Measurements from ENCODE around the gene PPCDC.

DNA sequence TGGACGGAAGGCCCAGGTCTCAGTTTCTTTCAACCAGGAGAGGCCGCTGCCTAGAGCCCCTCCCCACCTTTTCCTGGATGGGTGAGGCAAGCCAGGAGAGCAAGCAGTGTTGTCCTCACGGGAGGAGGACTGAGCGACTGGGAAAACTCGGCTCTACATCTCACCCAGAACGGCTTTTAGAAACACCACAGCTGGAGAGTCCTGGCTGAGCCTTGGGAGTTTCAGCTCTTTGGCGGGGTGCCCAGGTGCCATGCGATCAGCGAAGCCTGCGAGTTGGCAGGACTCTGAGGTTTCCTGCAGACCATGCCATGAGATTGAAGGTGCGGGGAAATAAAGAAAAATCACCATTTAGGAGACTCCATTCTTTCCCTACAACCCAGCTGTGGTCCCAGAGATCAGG, 26.0 kb downstream of the PPCDC start:
- TF ChIP-seq CTCF (IDR thresholded peaks at IDR 0.05 in 2 of 3, conservative IDR thresholded peaks at IDR 0.05 in 1 of 3; ENCODE audit: borderline replicate concordance in 1 of 3, insufficient read depth in 1 of 3, low read depth in 2 of 3, low read length in 2 of 3) = no peak
- no peak for TF ChIP-seq POLR2A (IDR thresholded peaks at IDR 0.05; ENCODE audit: borderline replicate concordance, extremely low read depth, insufficient read depth, insufficient read length)
- no peak for TF ChIP-seq FOSL1 (IDR thresholded peaks at IDR 0.05; ENCODE audit: low read depth)
- no peak for TF ChIP-seq POLR2AphosphoS5 (IDR thresholded peaks at IDR 0.05; ENCODE audit: low read depth, low read length)
- TF ChIP-seq CEBPB (IDR thresholded peaks at IDR 0.05; ENCODE audit: low read depth) = no peak
- no peak for TF ChIP-seq EZH2phosphoT487 (IDR thresholded peaks at IDR 0.05; ENCODE audit: borderline replicate concordance)
- TF ChIP-seq JUND (IDR thresholded peaks at IDR 0.05) = no peak
- no peak for TF ChIP-seq ELF1 (IDR thresholded peaks at IDR 0.05; ENCODE audit: borderline replicate concordance, low read depth)
- no peak for TF ChIP-seq YY1 (IDR thresholded peaks at IDR 0.05; ENCODE audit: extremely low read depth, insufficient replicate concordance, low read depth, low read length)
